Measurements from ENCODE around the gene FADS2. TPM values are rescaled to one million over a fixed set of nuclear protein-coding genes. Genes with fewer than 3 reads are reported as not detected.

FADS2 gene
- 139 and 217 TPM in 2 replicates for total RNA-seq

DNA sequence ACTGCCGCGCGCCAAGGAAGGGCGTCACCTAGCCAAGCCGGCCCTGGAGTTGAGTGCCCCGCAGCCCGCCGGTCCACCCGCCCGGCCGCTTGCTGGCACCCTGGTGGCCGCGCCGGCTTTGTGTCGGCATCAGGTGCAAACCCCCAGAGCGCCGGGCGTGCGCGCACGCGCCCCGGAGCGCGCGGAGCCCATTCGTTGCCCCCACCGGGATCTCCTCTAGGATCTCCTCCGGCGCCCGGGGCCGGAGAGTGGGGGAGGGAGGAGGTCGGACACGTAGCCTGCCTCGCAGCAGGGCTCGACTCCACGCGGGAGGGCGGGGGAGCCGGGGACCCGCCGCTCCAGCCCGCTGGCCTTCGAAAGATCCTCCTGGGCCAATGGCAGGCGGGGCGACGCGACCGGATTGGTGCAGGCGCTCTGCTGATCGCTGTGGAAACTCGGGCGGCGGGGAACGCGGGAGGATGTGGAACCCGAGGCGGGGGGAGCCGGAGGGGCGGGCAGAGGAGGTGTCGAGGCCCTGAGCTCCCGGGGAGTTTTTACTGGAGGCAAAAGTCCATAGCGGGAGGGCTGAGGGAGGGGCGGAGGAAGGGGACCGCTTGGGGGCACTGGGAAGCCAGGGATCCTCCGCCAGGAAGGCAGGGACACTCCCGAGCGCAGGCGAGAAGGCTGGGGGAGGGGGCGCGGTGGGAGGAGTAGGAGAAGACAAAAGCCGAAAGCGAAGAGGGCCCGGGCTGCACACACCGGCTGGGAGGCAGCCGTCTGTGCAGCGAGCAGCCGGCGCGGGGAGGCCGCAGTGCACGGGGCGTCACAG is at the start of gene FADS2:
Gene FADS2, plus strand, starts transcription at position 730 of the 808 bp plus-strand sequence. CDS start 91 bp downstream, outside the sequence.

GRCh38 chr11:61792310-61793082 is 35.6 kb upstream of the FADS2 start, which contains the start of the genes FEN1 and TMEM258:
Gene FEN1 (plus strand): TSS chr11:61792911. CDS start chr11:61795362, 2,451 bp downstream.
Gene TMEM258 (minus strand): TSS chr11:61792599. CDS start chr11:61792558, 41 bp downstream.

GRCh38 chr11:61816736-61817455 is 11.2 kb upstream of the FADS2 start, which contains the start of gene FADS1:
Gene FADS1 (minus strand): TSS chr11:61817003. CDS start chr11:61816929, 74 bp downstream.

GRCh38 chr11:61891331-61892084 is 63.4 kb downstream of the FADS2 start, which contains the start of gene FADS3:
Gene FADS3 (minus strand): TSS chr11:61891545. CDS start chr11:61891381, 164 bp downstream.

Small RNA genes within 50 kb of the gene (small RNA-seq; reads per million reads assigned to genes)
- gene MIR6746, result 0.11 reads per million

Other genes with a start within 250 kb of the FADS2 start
- 0.10 and 2.0 TPM in 2 replicates for gene SYT7, start 247.2 kb upstream of the FADS2 start, total RNA-seq
- 5.0 and 5.9 TPM in 2 replicates for gene DAGLA, start 147.9 kb upstream of the FADS2 start, total RNA-seq
- gene MYRF, start 75.7 kb upstream of the FADS2 start, total RNA-seq, result 0.48 and 0.65 TPM in 2 replicates
- 65.6 and 81.3 TPM in 2 replicates for gene TMEM258, start 35.7 kb upstream of the FADS2 start, total RNA-seq
- gene FEN1, start 35.4 kb upstream of the FADS2 start, total RNA-seq, result 21.9 and 35.8 TPM in 2 replicates
- gene FADS1, start 11.3 kb upstream of the FADS2 start, total RNA-seq, result 51.0 and 67.5 TPM in 2 replicates
- gene FADS3, start 63.2 kb downstream of the FADS2 start, total RNA-seq, result 165 and 209 TPM in 2 replicates
- 1.9 and 2.0 TPM in 2 replicates for gene RAB3IL1, start 89.3 kb downstream of the FADS2 start, total RNA-seq
- not detected in 2 replicates for gene BEST1, start 122.1 kb downstream of the FADS2 start, total RNA-seq
- gene FTH1, start 139.3 kb downstream of the FADS2 start, total RNA-seq, result 388 and 673 TPM in 2 replicates

All from vein endothelial cell (primary cell).